Measurements from ENCODE around the gene ALS2.

Gene ALS2

GRCh38 chr2:201661366-201661765 is 119.4 kb downstream of the ALS2 start:
- no peak for TF ChIP-seq CTCF (conservative IDR thresholded peaks at IDR 0.05)
- H3K27ac ChIP-seq = no peak overlapping the region

- no peak overlapping the region for H3K27ac ChIP-seq
- TF ChIP-seq CTCF (conservative IDR thresholded peaks at IDR 0.05) = no peak
Measured at GRCh38 chr2:201660293-201660895, 120.3 kb downstream of the ALS2 start.

GRCh38 chr2:201656740-201657139 is 124.0 kb downstream of the ALS2 start:
- no peak overlapping the region for H3K27ac ChIP-seq
- TF ChIP-seq CTCF (conservative IDR thresholded peaks at IDR 0.05) = no peak

GRCh38 chr2:201656102-201656501 is 124.6 kb downstream of the ALS2 start:
- H3K27ac ChIP-seq = no peak overlapping the region
- no peak for TF ChIP-seq CTCF (conservative IDR thresholded peaks at IDR 0.05)

- no peak overlapping the region for H3K27ac ChIP-seq
- TF ChIP-seq CTCF (conservative IDR thresholded peaks at IDR 0.05) = no peak
Measured at GRCh38 chr2:201654616-201655384, 125.9 kb downstream of the ALS2 start.

- TF ChIP-seq CTCF (conservative IDR thresholded peaks at IDR 0.05) = no peak
- no peak overlapping the region for H3K27ac ChIP-seq
Measured at GRCh38 chr2:201653221-201653620, 127.5 kb downstream of the ALS2 start.

Data from VCaP (cell line).